Keratinocyte (primary cell): Measurements from ENCODE around the gene PRKACA. TPM values are rescaled to one million over a fixed set of nuclear protein-coding genes. Genes with fewer than 3 reads are reported as not detected.

Experiments
- DNase-seq: peaks from one replicate; pipeline ENCODE4 v3.0.0-alpha.2; 2011; ENCODE audit warnings: low read depth, missing footprints, low spot score
- FAIRE-seq: peaks from 2 replicates; lab custom pipeline; 2011; peaks lifted over from hg19 to GRCh38; lab: Jason Lieb, UNC
- H2AFZ ChIP-seq: 2 replicates; pipeline ENCODE4 v1.6.0; 2012; ENCODE audit warnings: low read length, control low read depth, inconsistent platforms; ENCODE audit not compliant: control insufficient read depth
- H3K27ac ChIP-seq: 2 replicates; pipeline ENCODE4 v1.5.1; 2011; ENCODE audit warnings: low read length; ENCODE audit not compliant: control insufficient read depth, insufficient read depth
- H3K27me3 ChIP-seq: 3 replicates; pipeline ENCODE4 v1.6.0; 2011; ENCODE audit warnings: low read length; ENCODE audit not compliant: control insufficient read depth, insufficient read depth; ENCODE audit errors: extremely low read depth
- H3K36me3 ChIP-seq, 2 experiments: 2 replicates in 1 of 2; 3 replicates in 1 of 2; pipeline ENCODE4 v1.5.1; 2011; ENCODE audit warnings: low read length in 2 of 2, mild to moderate bottlenecking in 1 of 2; ENCODE audit not compliant: control insufficient read depth in 2 of 2, insufficient read depth in 2 of 2; ENCODE audit errors: extremely low read depth in 1 of 2
- H3K4me1 ChIP-seq: 3 replicates; pipeline ENCODE4 v1.5.1; 2011; ENCODE audit warnings: low read length; ENCODE audit not compliant: control insufficient read depth, insufficient read depth; ENCODE audit errors: extremely low read depth
- H3K4me2 ChIP-seq: 3 replicates; pipeline ENCODE4 v1.6.0; 2011; ENCODE audit warnings: low read depth, low read length; ENCODE audit not compliant: control insufficient read depth, insufficient read depth; ENCODE audit errors: extremely low read depth
- H3K4me3 ChIP-seq, 3 experiments: fragments of 200-600 bp in 1 of 3; sonication (generic) in 1 of 3; 2 replicates in 2 of 3; 3 replicates in 1 of 3; pipeline ENCODE4 v1.5.1; 2011 to 2016; ENCODE audit warnings: low read length in 3 of 3, mild to moderate bottlenecking in 3 of 3, control low read depth in 2 of 3, inconsistent platforms in 1 of 3, low read depth in 1 of 3, mixed read lengths in 1 of 3, mixed run types in 1 of 3, moderate library complexity in 1 of 3; ENCODE audit not compliant: control insufficient read depth in 2 of 3, insufficient read depth in 2 of 3; ENCODE audit errors: extremely low read depth in 1 of 3
- H3K79me2 ChIP-seq: 2 replicates; pipeline ENCODE4 v1.6.0; 2012; ENCODE audit warnings: low read length; ENCODE audit not compliant: control insufficient read depth, insufficient read depth
- H3K9ac ChIP-seq: 3 replicates; pipeline ENCODE4 v1.6.0; 2011; ENCODE audit warnings: low read length; ENCODE audit not compliant: control insufficient read depth, insufficient read depth; ENCODE audit errors: extremely low read depth
- H3K9me1 ChIP-seq: 3 replicates; pipeline ENCODE4 v1.6.0; 2011; ENCODE audit warnings: low read length; ENCODE audit not compliant: control insufficient read depth, insufficient read depth; ENCODE audit errors: extremely low read depth
- H3K9me3 ChIP-seq: 2 replicates; pipeline ENCODE4 v1.5.1; 2012; ENCODE audit warnings: low read depth, low read length; ENCODE audit not compliant: control insufficient read depth
- H4K20me1 ChIP-seq: 3 replicates; pipeline ENCODE4 v1.6.0; 2011; ENCODE audit warnings: low read length; ENCODE audit not compliant: control insufficient read depth, insufficient read depth; ENCODE audit errors: extremely low read depth
- CTCF ChIP-seq, 3 experiments: IDR thresholded peaks in 1 of 3; conservative IDR thresholded peaks in 1 of 3; optimal IDR thresholded peaks in 1 of 3; 2 replicates in 2 of 3; 3 replicates in 1 of 3; pipeline versions ENCODE3 to v1.5.1; 2011; ENCODE audit warnings: low read length in 3 of 3, mild to moderate bottlenecking in 3 of 3, moderate library complexity in 2 of 3, control low read depth in 1 of 3, inconsistent platforms in 1 of 3; ENCODE audit not compliant: insufficient read depth in 2 of 3; ENCODE audit errors: extremely low read depth in 1 of 3
- EZH2 ChIP-seq: IDR thresholded peaks from one replicate; pipeline ENCODE4 v1.6.1; 2012; ENCODE audit warnings: inconsistent platforms, mild to moderate bottlenecking, low read length, moderate library complexity
- dilution Hi-C: fragments of 300-500 bp; cut with MboI; formaldehyde crosslinking; loops from one replicate; pipeline ENCODE4 v1.7.0; 2020; ENCODE audit warnings: low sequenced_read_pairs; ENCODE audit not compliant: extremely low pct_ligation_motif_present
- polyA plus RNA-seq, 5 experiments: library from polyadenylated mRNA; depleted of rRNA in 3 of 5; stranded (reverse) in 3 of 5; stranded (forward) in 1 of 5; unstranded in 1 of 5; fragments of >200 nt; gene quantifications; 1 replicate in 1 of 5; 2 replicates in 3 of 5; 3 replicates in 1 of 5; pipeline versions ENCODE4 v1.2.1 to v1.2.3, GENCODE V29; 2011 to 2012; ENCODE audit warnings: missing spikeins in 2 of 5, low read depth in 1 of 5, low replicate concordance in 1 of 5

The PRKACA gene
- polyA plus RNA-seq, 1 donor (not counting 4 experiments of a cell fraction or from before 2014, with no cell fraction given): 13.7 TPM

GRCh38 chr19:14053500-14053899 is 64.1 kb downstream of the PRKACA start:
- Histone ChIP-seq H3K27ac (no peak overlapping the region), H3K4me1 (no peaks in the 10 kb centered on the region), H3K27me3 (peaks cover 20% of the 10 kb centered on the region), H3K79me2 (no peaks in the 10 kb centered on the region), H3K9me1 (no peaks in the 10 kb centered on the region), H3K36me3 (peaks cover 0 to 2% of the 10 kb centered on the region in 2 experiments), H3K4me3 (no peak overlapping the region), H4K20me1 (no peaks in the 10 kb centered on the region), H3K4me2 (no peak overlapping the region), H3K9ac (no peak overlapping the region), H2AFZ (no peak overlapping the region), H3K9me3 (no peaks in the 10 kb centered on the region)
- no peak for TF ChIP-seq CTCF (optimal IDR thresholded peaks at IDR 0.05 in 1 of 3, IDR thresholded peaks at IDR 0.05 in 1 of 3, conservative IDR thresholded peaks at IDR 0.05 in 1 of 3; ENCODE audit: extremely low read depth in 1 of 3, insufficient read depth in 2 of 3, low read length in 3 of 3)
- TF ChIP-seq EZH2: no peak
- FAIRE-seq (no peak), DNase-seq (no peak)
- dilution Hi-C loops: no loop called here

- peaks cover 16% of the 10 kb centered on the region for H3K27me3 ChIP-seq
- dilution Hi-C loops: no loop called here
These were observed 64.5 kb downstream of the PRKACA start for GRCh38 chr19:14053032-14053431.

More at GRCh38 chr19:14053032-14053431, 64.5 kb downstream of the PRKACA start:
- no peak overlapping the region for H3K9ac ChIP-seq
- no peak overlapping the region for H2AFZ ChIP-seq
- H3K79me2 ChIP-seq: no peaks in the 10 kb centered on the region
- no peaks in the 10 kb centered on the region for H4K20me1 ChIP-seq
- TF ChIP-seq EZH2: no peak
- no peak for TF ChIP-seq CTCF (optimal IDR thresholded peaks at IDR 0.05 in 1 of 3, IDR thresholded peaks at IDR 0.05 in 1 of 3, conservative IDR thresholded peaks at IDR 0.05 in 1 of 3; ENCODE audit: extremely low read depth in 1 of 3, insufficient read depth in 2 of 3, low read length in 3 of 3)
- no peak overlapping the region for H3K4me3 ChIP-seq
- no peak for DNase-seq
- H3K4me1 ChIP-seq: no peaks in the 10 kb centered on the region
- no peaks in the 10 kb centered on the region for H3K9me1 ChIP-seq
- no peaks in the 10 kb centered on the region for H3K9me3 ChIP-seq
- H3K4me2 ChIP-seq: no peak overlapping the region
- peaks cover 0 to 2% of the 10 kb centered on the region in 2 experiments for H3K36me3 ChIP-seq
- H3K27ac ChIP-seq: no peak overlapping the region
- FAIRE-seq: no peak
